RWPE1 (cell line): ENCODE results near the gene GLP2R.

Experiments used
- CTCF ChIA-PET: fragments of 350-600 bp; sonication (Branson Sonifier 250); formaldehyde crosslinking; extraction: SDS; loops from one replicate; lab custom pipeline; 2021; lab: Yijun Ruan, JAX
- POLR2A ChIA-PET: fragments of 400-600 bp; formaldehyde crosslinking; extraction: SDS; loops from one replicate; lab custom pipeline; 2020; ENCODE audit warnings: antibody characterized with exemption; ENCODE audit not compliant: low non-redundant PET; lab: Yijun Ruan, JAX
- DNase-seq: peaks from one replicate; pipeline ENCODE4 v3.0.0; 2012; ENCODE audit warnings: low spot score
- H3K27ac ChIP-seq: fragments of 450-650 bp; 2 replicates; pipeline ENCODE4 v1.5.1; 2017
- CTCF ChIP-seq: fragments of 450-650 bp; conservative IDR thresholded peaks from 2 replicates; pipeline ENCODE4 v1.5.1; 2017; ENCODE audit warnings: low read depth, mild to moderate bottlenecking

The GLP2R gene

GRCh38 chr17:9938764-9939163 is 113.0 kb downstream of the GLP2R start:
- no peak overlapping the region for H3K27ac ChIP-seq
- POLR2A ChIA-PET = no interaction called here
- no peak for TF ChIP-seq CTCF
- CTCF ChIA-PET = interaction anchor here (2.1 kb wide), 1 partner anchor 10 kb away, joined by 12 read pairs; no protein-coding TSS in a partner anchor
- DNase-seq = no peak

GRCh38 chr17:9940841-9941240 is 115.1 kb downstream of the GLP2R start:
- ChIA-PET CTCF (interaction anchor here (1.1 to 2.1 kb wide), 2 partner anchors 12 to 677 kb away, joined by 5 to 12 read pairs; no protein-coding TSS in a partner anchor), POLR2A (no interaction called here)
- no peak overlapping the region for H3K27ac ChIP-seq
- no peak for DNase-seq
- no peak for TF ChIP-seq CTCF

- POLR2A ChIA-PET = no interaction called here
Measured at GRCh38 chr17:9941305-9941704, 115.6 kb downstream of the GLP2R start.

More at GRCh38 chr17:9941305-9941704, 115.6 kb downstream of the GLP2R start:
- CTCF ChIA-PET = interaction anchor here (0.5 to 1.1 kb wide), 2 partner anchors 12 to 676 kb away, joined by 4 to 5 read pairs; no protein-coding TSS in a partner anchor
- H3K27ac ChIP-seq = no peak overlapping the region
- no peak for TF ChIP-seq CTCF
- no peak for DNase-seq
